HFFc6 (cell line): Measurements from ENCODE around the gene ZNRF2. TPM values are rescaled to one million over a fixed set of nuclear protein-coding genes. Genes with fewer than 3 reads are reported as not detected.

Source experiments
- DNase-seq: peaks from one replicate; pipeline ENCODE4 v3.0.0-alpha.2; 2018
- H3K27ac Mint-ChIP-seq: 2 replicates; pipeline ENCODE4 v1.8.0; 2020; ENCODE audit warnings: mild to moderate bottlenecking, mixed read lengths
- H3K27me3 Mint-ChIP-seq: 2 replicates; pipeline ENCODE4 v1.8.0; 2021; ENCODE audit warnings: mild to moderate bottlenecking, moderate library complexity, mixed read lengths; ENCODE audit not compliant: insufficient read depth
- H3K36me3 Mint-ChIP-seq: 2 replicates; pipeline ENCODE4 v1.8.0; 2021; ENCODE audit warnings: low read depth, mixed read lengths
- H3K4me1 Mint-ChIP-seq: 2 replicates; pipeline ENCODE4 v1.8.0; 2020; ENCODE audit warnings: low read depth, mixed read lengths
- H3K4me3 Mint-ChIP-seq: 2 replicates; pipeline ENCODE4 v1.8.0; 2020; ENCODE audit warnings: mild to moderate bottlenecking, moderate library complexity, mixed read lengths
- H3K9me3 Mint-ChIP-seq: 2 replicates; pipeline ENCODE4 v1.8.0; 2020; ENCODE audit warnings: mild to moderate bottlenecking, mixed read lengths
- CTCF ChIP-seq: fragments of 200-600 bp; sonication (generic); IDR thresholded peaks from 2 replicates; pipeline ENCODE4 v1.5.0; 2021; ENCODE audit warnings: antibody characterized with exemption, mild to moderate bottlenecking
- total RNA-seq, 6 experiments: library from RNA; stranded (reverse); fragmentation: NEBNext Ultra II Directional; extraction: Animal tissue kit (Norgen Biotek cat#: 25700); gene quantifications; 2 replicates in 1 of 6; 3 replicates in 5 of 6; pipeline ENCODE4 v1.2.3, GENCODE V29; 2021

The ZNRF2 gene
- total RNA-seq, 6 experiments from 2014 or later: 2.3 to 3.1 (median 2.7) TPM

GRCh38 chr7:30365621-30366020 is 81.2 kb downstream of the ZNRF2 start:
- peak overlapping the region; percentile 16 for H3K4me3 Mint-ChIP-seq

GRCh38 chr7:30366606-30367005 is 82.2 kb downstream of the ZNRF2 start:
- peak overlapping the region; percentile 64 for H3K4me3 Mint-ChIP-seq
- no peaks in the 10 kb centered on the region for H3K36me3 Mint-ChIP-seq
- H3K9me3 Mint-ChIP-seq: no peaks in the 10 kb centered on the region
- H3K4me1 Mint-ChIP-seq: peaks cover 56% of the 10 kb centered on the region
- DNase-seq: peak; percentile 14
- no peak overlapping the region for H3K27ac Mint-ChIP-seq
- no peak for TF ChIP-seq CTCF
- no peaks in the 10 kb centered on the region for H3K27me3 Mint-ChIP-seq

More at GRCh38 chr7:30365621-30366020, 81.2 kb downstream of the ZNRF2 start:
- Mint-ChIP-seq H3K4me1 (peaks cover 56% of the 10 kb centered on the region), H3K27me3 (no peaks in the 10 kb centered on the region), H3K27ac (peak overlapping the region; percentile 42), H3K36me3 (no peaks in the 10 kb centered on the region), H3K9me3 (no peaks in the 10 kb centered on the region)
- no peak for DNase-seq
- TF ChIP-seq CTCF: no peak

GRCh38 chr7:30367561-30367960 is 83.2 kb downstream of the ZNRF2 start:
- H3K36me3 Mint-ChIP-seq: no peaks in the 10 kb centered on the region
- H3K27me3 Mint-ChIP-seq: no peaks in the 10 kb centered on the region
- no peak overlapping the region for H3K27ac Mint-ChIP-seq
- no peaks in the 10 kb centered on the region for H3K9me3 Mint-ChIP-seq
- H3K4me3 Mint-ChIP-seq: no peak overlapping the region
- DNase-seq: no peak
- H3K4me1 Mint-ChIP-seq: peaks cover 56% of the 10 kb centered on the region
- no peak for TF ChIP-seq CTCF

GRCh38 chr7:30369879-30370278 is 85.5 kb downstream of the ZNRF2 start:
- H3K36me3 Mint-ChIP-seq: no peaks in the 10 kb centered on the region
- no peak overlapping the region for H3K4me3 Mint-ChIP-seq
- no peak for TF ChIP-seq CTCF
- no peaks in the 10 kb centered on the region for H3K27me3 Mint-ChIP-seq
- no peak for DNase-seq
- H3K4me1 Mint-ChIP-seq: peaks cover 54% of the 10 kb centered on the region
- peak overlapping the region; percentile 46; the same call in 1 of the 2 replicates for H3K27ac Mint-ChIP-seq
- no peaks in the 10 kb centered on the region for H3K9me3 Mint-ChIP-seq

- H3K4me3 Mint-ChIP-seq: no peak overlapping the region
- no peak for DNase-seq
- no peaks in the 10 kb centered on the region for H3K36me3 Mint-ChIP-seq
- H3K27me3 Mint-ChIP-seq: no peaks in the 10 kb centered on the region
- H3K9me3 Mint-ChIP-seq: no peaks in the 10 kb centered on the region
- H3K27ac Mint-ChIP-seq: no peak overlapping the region
- no peak for TF ChIP-seq CTCF
- H3K4me1 Mint-ChIP-seq: peaks cover 39% of the 10 kb centered on the region
These were observed 86.9 kb downstream of the ZNRF2 start for GRCh38 chr7:30371321-30371720.

GRCh38 chr7:30378275-30378674 is 93.9 kb downstream of the ZNRF2 start:
- H3K9me3 Mint-ChIP-seq: peaks cover 16% of the 10 kb centered on the region
- DNase-seq: no peak

More at GRCh38 chr7:30378275-30378674, 93.9 kb downstream of the ZNRF2 start:
- Mint-ChIP-seq H3K4me3 (no peak overlapping the region), H3K27ac (no peak overlapping the region), H3K4me1 (peaks cover 13% of the 10 kb centered on the region), H3K36me3 (no peaks in the 10 kb centered on the region), H3K27me3 (no peaks in the 10 kb centered on the region)
- TF ChIP-seq CTCF: no peak
